ENCODE results near the gene BRD1.

GRCh38 chr22:49755631-49756001, 72.1 kb downstream of the BRD1 start:
- TF ChIP-seq CTCF (IDR thresholded peaks at IDR 0.05) (no peak), POLR2AphosphoS5 (IDR thresholded peaks at IDR 0.05; ENCODE audit: insufficient read depth in 1 of 2, low read depth in 1 of 2) (no peak)
